Spleen (tissue), 11 donors: ENCODE measurements around the gene PIK3C2G. TPM values are rescaled to one million over a fixed set of nuclear protein-coding genes. Genes with fewer than 3 reads are reported as not detected.

Source experiments
- DNase-seq: peaks from one replicate; pipeline ENCODE4 v3.0.0-alpha.2; 2020
- H3K27ac ChIP-seq, 8 donors: fragments of 200-600 bp; sonication (generic) in 7 of 8; 1 replicate in 4 of 8; 2 replicates in 4 of 8; pipeline versions ENCODE4 v1.5.0 to v1.8.0; 2016 to 2021; ENCODE audit warnings: inconsistent platforms in 4 of 8, mild to moderate bottlenecking in 4 of 8, moderate library complexity in 1 of 8
- H3K27me3 ChIP-seq, 7 donors: fragments of 200-600 bp; sonication (generic) in 6 of 7; replicated peaks in 1 of 7; 1 replicate in 4 of 7; 2 replicates in 3 of 7; pipeline versions ENCODE4 v1.5.0 to v1.8.0; 2016 to 2021; ENCODE audit warnings: inconsistent platforms in 3 of 7, mild to moderate bottlenecking in 1 of 7
- H3K36me3 ChIP-seq, 6 donors: fragments of 200-600 bp; sonication (generic) in 5 of 6; 1 replicate in 4 of 6; 2 replicates in 2 of 6; pipeline versions ENCODE4 v1.5.0 to v1.8.0; 2016 to 2021; ENCODE audit warnings: inconsistent platforms in 2 of 6
- H3K4me1 ChIP-seq, 6 donors: fragments of 200-600 bp; sonication (generic) in 5 of 6; 1 replicate in 3 of 6; 2 replicates in 3 of 6; pipeline versions ENCODE4 v1.5.0 to v1.8.0; 2016 to 2021; ENCODE audit warnings: inconsistent platforms in 3 of 6
- H3K4me3 ChIP-seq, 8 donors: fragments of 200-600 bp; sonication (generic) in 7 of 8; 1 replicate in 4 of 8; 2 replicates in 4 of 8; pipeline versions ENCODE4 v1.5.0 to v1.8.0; 2016 to 2021; ENCODE audit warnings: inconsistent platforms in 4 of 8, mild to moderate bottlenecking in 4 of 8, moderate library complexity in 2 of 8
- H3K9me3 ChIP-seq, 8 donors: fragments of 200-600 bp; sonication (generic) in 7 of 8; 1 replicate in 4 of 8; 2 replicates in 4 of 8; pipeline versions ENCODE4 v1.5.0 to v1.8.0; 2016 to 2021; ENCODE audit warnings: inconsistent platforms in 4 of 8
- CTCF ChIP-seq, 11 experiments: fragments of 200-600 bp in 7 of 11; fragments of 450-650 bp in 4 of 11; sonication (generic) in 4 of 11; IDR thresholded peaks in 8 of 11; conservative IDR thresholded peaks in 3 of 11; 1 replicate in 7 of 11; 2 replicates in 4 of 11; pipeline versions ENCODE4 v1.4.0 to v1.8.0; 2016 to 2021; ENCODE audit warnings: antibody characterized with exemption in 11 of 11, inconsistent platforms in 4 of 11, mild to moderate bottlenecking in 1 of 11
- POLR2A ChIP-seq, 3 donors: fragments of 450-650 bp; IDR thresholded peaks; one replicate each; pipeline ENCODE4 v1.5.1; 2017; ENCODE audit warnings: antibody characterized with exemption in 3 of 3, mild to moderate bottlenecking in 1 of 3
- POLR2AphosphoS5 ChIP-seq, 3 donors: sonication (generic); formaldehyde crosslinking; IDR thresholded peaks; one replicate each; pipeline ENCODE4 v1.5.1; 2017; ENCODE audit warnings: antibody characterized with exemption in 3 of 3
- WGBS, 5 donors: extraction: QIAGEN DNeasy Blood & Tissue Kit in 3 of 5; methylation state at CpG; one replicate each; pipeline versions ENCODE4 v1.1.5 to v1.1.7; 2013 to 2018; 5-methylcytosine and 5-hydroxymethylcytosine counted together
- intact Hi-C: fragments of 100-400 bp; cut with DNase I; formaldehyde crosslinking; loops from one replicate; pipeline ENCODE4 v1.15.0; 2023; ENCODE audit warnings: low total_unique reads
- polyA plus RNA-seq, 3 donors: library from polyadenylated mRNA; stranded (reverse); fragments of 200-250 nt; gene quantifications; one replicate each; pipeline ENCODE4 v1.2.1, GENCODE V29; 2013
- total RNA-seq, 7 donors: library from RNA; depleted of rRNA in 3 of 7; stranded (reverse); fragments of >200 nt in 3 of 7; fragmentation: NEBNext Ultra II Directional in 4 of 7; extraction: Animal tissue kit (Norgen Biotek cat#: 25700) in 4 of 7; gene quantifications; one replicate each; pipeline versions ENCODE4 v1.1.0 to v1.2.1, GENCODE V29; 2016 to 2021
- donor health status: healthy with polysubstance abuse.
- donor health status: DM: no; HTN: no; CAD: no; lungs with moderate emphysema.
- donor health status: DM: no; HTN: no; CAD: no.
- donor health status: Bipolar disorder and iron deficiency.
- donor health status: healthy.
- donor health status: DM: no; HTN: no; CAD: no.
- donor health status: DM: yes; HTN: yes; CAD: no.

The PIK3C2G gene
- total and polyA plus RNA-seq, 10 donors: not detected

- Histone ChIP-seq H3K4me3 (no peak overlapping the region), H3K4me1 (no peaks in the 10 kb centered on the region), H3K9me3 (peaks cover 0 to 10% (median 0%) of the 10 kb centered on the region in 8 donors), H3K27ac (no peak overlapping the region), H3K27me3 (no peaks in the 10 kb centered on the region), H3K36me3 (no peaks in the 10 kb centered on the region)
- DNase-seq: no peak
- WGBS, 5 donors: 48 to 62% (median 59%) methylated on average over 3 of the region's 3 CpGs
- intact Hi-C loops: no loop called here
- TF ChIP-seq POLR2A (IDR thresholded peaks at IDR 0.05) (no peak), POLR2AphosphoS5 (IDR thresholded peaks at IDR 0.05) (no peak), CTCF (IDR thresholded peaks at IDR 0.05 in 8 of 11, conservative IDR thresholded peaks at IDR 0.05 in 3 of 11) (no peak)
Observed at GRCh38 chr12:18284386-18284785, 23.1 kb downstream of the PIK3C2G start.

- Histone ChIP-seq H3K27ac (no peak overlapping the region), H3K4me3 (no peak overlapping the region), H3K9me3 (peaks cover 0 to 10% (median 0%) of the 10 kb centered on the region in 8 donors), H3K36me3 (no peaks in the 10 kb centered on the region), H3K27me3 (no peaks in the 10 kb centered on the region), H3K4me1 (no peaks in the 10 kb centered on the region)
- 0 to 90% (median 35%) methylated on average over 1 of the region's 1 CpG for WGBS, 5 donors
- TF ChIP-seq POLR2AphosphoS5 (IDR thresholded peaks at IDR 0.05) (no peak), CTCF (IDR thresholded peaks at IDR 0.05 in 8 of 11, conservative IDR thresholded peaks at IDR 0.05 in 3 of 11) (no peak), POLR2A (IDR thresholded peaks at IDR 0.05) (no peak)
- no peak for DNase-seq
- intact Hi-C loops: no loop called here
Observed at GRCh38 chr12:18285161-18285560, 23.8 kb downstream of the PIK3C2G start.

GRCh38 chr12:18290386-18290785 lies 29.1 kb downstream of the PIK3C2G start:
- H3K27me3 ChIP-seq: no peaks in the 10 kb centered on the region
- DNase-seq: no peak
- WGBS, 5 donors: 64 to 83% (median 78%) methylated on average over 3 of the region's 3 CpGs
- TF ChIP-seq POLR2AphosphoS5 (IDR thresholded peaks at IDR 0.05): no peak
- no peak for TF ChIP-seq CTCF (IDR thresholded peaks at IDR 0.05 in 8 of 11, conservative IDR thresholded peaks at IDR 0.05 in 3 of 11)
- TF ChIP-seq POLR2A (IDR thresholded peaks at IDR 0.05): no peak
- no peaks in the 10 kb centered on the region for H3K4me1 ChIP-seq
- H3K4me3 ChIP-seq: no peak overlapping the region
- no peaks in the 10 kb centered on the region for H3K36me3 ChIP-seq
- H3K9me3 ChIP-seq: peaks cover 0 to 9% (median 0%) of the 10 kb centered on the region in 8 donors
- H3K27ac ChIP-seq: no peak overlapping the region
- intact Hi-C loops: no loop called here

GRCh38 chr12:18294889-18295288 lies 33.6 kb downstream of the PIK3C2G start:
- H3K27ac ChIP-seq: no peak overlapping the region
- intact Hi-C loops: no loop called here
- H3K9me3 ChIP-seq: peaks cover 0 to 7% (median 1%) of the 10 kb centered on the region in 8 donors
- no peak overlapping the region for H3K4me3 ChIP-seq
- DNase-seq: no peak
- no peaks in the 10 kb centered on the region for H3K36me3 ChIP-seq
- no peak for TF ChIP-seq CTCF (IDR thresholded peaks at IDR 0.05 in 8 of 11, conservative IDR thresholded peaks at IDR 0.05 in 3 of 11)
- TF ChIP-seq POLR2AphosphoS5 (IDR thresholded peaks at IDR 0.05): no peak
- TF ChIP-seq POLR2A (IDR thresholded peaks at IDR 0.05): no peak
- no peaks in the 10 kb centered on the region for H3K27me3 ChIP-seq
- no peaks in the 10 kb centered on the region for H3K4me1 ChIP-seq
